ENCODE results near the gene CHD6.

Gene CHD6

GRCh38 chr20:41356951-41357350, 261.2 kb downstream of the CHD6 start:
- Histone ChIP-seq H3K9me3 (ENCODE audit: insufficient read depth, low read length) (no peaks in the 10 kb centered on the region), H3K36me3 (ENCODE audit: insufficient read depth, insufficient read length, low read length) (peaks cover 75% of the 10 kb centered on the region), H3K27me3 (ENCODE audit: insufficient read depth, insufficient read length) (no peaks in the 10 kb centered on the region), H3K9ac (ENCODE audit: insufficient read length, low read depth) (no peak overlapping the region), H3K4me3 (ENCODE audit: insufficient read length, low read depth) (no peak overlapping the region), H3K4me1 (ENCODE audit: insufficient read depth, insufficient read length) (no peaks in the 10 kb centered on the region)
- no peak for DNase-seq (ENCODE audit: low read depth, low spot score)
- no peak for TF ChIP-seq YY1 (IDR thresholded peaks at IDR 0.05; ENCODE audit: insufficient read depth, insufficient read length)
- no peak for TF ChIP-seq ZNF274 (IDR thresholded peaks at IDR 0.05; ENCODE audit: low read depth, low read length)
- TF ChIP-seq SUZ12 (IDR thresholded peaks at IDR 0.05; ENCODE audit: extremely low read depth, insufficient read depth, insufficient read length), result no peak

- TF ChIP-seq YY1 (IDR thresholded peaks at IDR 0.05; ENCODE audit: insufficient read depth, insufficient read length) (no peak), ZNF274 (IDR thresholded peaks at IDR 0.05; ENCODE audit: low read depth, low read length) (no peak), SUZ12 (IDR thresholded peaks at IDR 0.05; ENCODE audit: extremely low read depth, insufficient read depth, insufficient read length) (no peak)
- Histone ChIP-seq H3K27me3 (ENCODE audit: insufficient read depth, insufficient read length) (no peaks in the 10 kb centered on the region), H3K9ac (ENCODE audit: insufficient read length, low read depth) (no peak overlapping the region), H3K4me1 (ENCODE audit: insufficient read depth, insufficient read length) (no peaks in the 10 kb centered on the region), H3K36me3 (ENCODE audit: insufficient read depth, insufficient read length, low read length) (peaks cover 70% of the 10 kb centered on the region), H3K9me3 (ENCODE audit: insufficient read depth, low read length) (no peaks in the 10 kb centered on the region), H3K4me3 (ENCODE audit: insufficient read length, low read depth) (no peak overlapping the region)
- no peak for DNase-seq (ENCODE audit: low read depth, low spot score)
Measured at GRCh38 chr20:41355598-41356203, 262.5 kb downstream of the CHD6 start.

GRCh38 chr20:41355192-41355591, 263.0 kb downstream of the CHD6 start:
- Histone ChIP-seq H3K4me1 (ENCODE audit: insufficient read depth, insufficient read length) (no peaks in the 10 kb centered on the region), H3K36me3 (ENCODE audit: insufficient read depth, insufficient read length, low read length) (peaks cover 73% of the 10 kb centered on the region), H3K9ac (ENCODE audit: insufficient read length, low read depth) (no peak overlapping the region), H3K4me3 (ENCODE audit: insufficient read length, low read depth) (no peak overlapping the region), H3K9me3 (ENCODE audit: insufficient read depth, low read length) (no peaks in the 10 kb centered on the region), H3K27me3 (ENCODE audit: insufficient read depth, insufficient read length) (no peaks in the 10 kb centered on the region)
- DNase-seq (ENCODE audit: low read depth, low spot score), result no peak
- TF ChIP-seq SUZ12 (IDR thresholded peaks at IDR 0.05; ENCODE audit: extremely low read depth, insufficient read depth, insufficient read length) (no peak), ZNF274 (IDR thresholded peaks at IDR 0.05; ENCODE audit: low read depth, low read length) (no peak), YY1 (IDR thresholded peaks at IDR 0.05; ENCODE audit: insufficient read depth, insufficient read length) (no peak)

- TF ChIP-seq ZNF274 (IDR thresholded peaks at IDR 0.05; ENCODE audit: low read depth, low read length) (no peak), SUZ12 (IDR thresholded peaks at IDR 0.05; ENCODE audit: extremely low read depth, insufficient read depth, insufficient read length) (no peak), YY1 (IDR thresholded peaks at IDR 0.05; ENCODE audit: insufficient read depth, insufficient read length) (no peak)
- Histone ChIP-seq H3K4me1 (ENCODE audit: insufficient read depth, insufficient read length) (no peaks in the 10 kb centered on the region), H3K36me3 (ENCODE audit: insufficient read depth, insufficient read length, low read length) (peaks cover 72% of the 10 kb centered on the region), H3K9me3 (ENCODE audit: insufficient read depth, low read length) (no peaks in the 10 kb centered on the region), H3K27me3 (ENCODE audit: insufficient read depth, insufficient read length) (no peaks in the 10 kb centered on the region), H3K9ac (ENCODE audit: insufficient read length, low read depth) (no peak overlapping the region), H3K4me3 (ENCODE audit: insufficient read length, low read depth) (no peak overlapping the region)
- DNase-seq (ENCODE audit: low read depth, low spot score), result no peak
Measured at GRCh38 chr20:41353530-41353929, 264.6 kb downstream of the CHD6 start.

DNA sequence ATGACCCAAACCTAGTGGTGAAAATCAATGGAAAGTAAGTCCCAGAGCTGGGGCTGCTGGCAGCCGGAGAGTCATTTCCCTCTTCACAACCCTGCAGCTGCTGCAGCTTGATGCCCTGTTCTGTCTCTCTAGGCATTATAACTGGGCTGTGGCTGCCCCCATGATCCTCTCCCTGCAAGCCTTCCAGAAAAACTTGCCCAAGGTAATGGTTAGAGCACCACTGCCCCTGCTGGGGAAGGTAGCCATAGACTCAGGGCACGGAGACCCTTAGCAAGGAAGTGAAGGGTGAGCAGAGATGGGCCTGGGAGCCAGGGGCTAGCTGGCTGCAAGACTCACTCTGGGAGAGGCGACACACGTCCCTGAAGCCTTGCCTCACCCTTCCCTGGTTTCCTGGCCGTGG, 265.5 kb downstream of the CHD6 start:
- TF ChIP-seq YY1 (IDR thresholded peaks at IDR 0.05; ENCODE audit: insufficient read depth, insufficient read length), result no peak
- TF ChIP-seq ZNF274 (IDR thresholded peaks at IDR 0.05; ENCODE audit: low read depth, low read length), result no peak
- no peak for TF ChIP-seq SUZ12 (IDR thresholded peaks at IDR 0.05; ENCODE audit: extremely low read depth, insufficient read depth, insufficient read length)
- Histone ChIP-seq H3K36me3 (ENCODE audit: insufficient read depth, insufficient read length, low read length) (peaks cover 71% of the 10 kb centered on the region), H3K9me3 (ENCODE audit: insufficient read depth, low read length) (no peaks in the 10 kb centered on the region), H3K4me1 (ENCODE audit: insufficient read depth, insufficient read length) (no peaks in the 10 kb centered on the region), H3K4me3 (ENCODE audit: insufficient read length, low read depth) (no peak overlapping the region), H3K27me3 (ENCODE audit: insufficient read depth, insufficient read length) (no peaks in the 10 kb centered on the region), H3K9ac (ENCODE audit: insufficient read length, low read depth) (no peak overlapping the region)
- DNase-seq (ENCODE audit: low read depth, low spot score), result no peak

- Histone ChIP-seq H3K4me3 (ENCODE audit: insufficient read length, low read depth) (no peak overlapping the region), H3K4me1 (ENCODE audit: insufficient read depth, insufficient read length) (peaks cover 4% of the 10 kb centered on the region), H3K27me3 (ENCODE audit: insufficient read depth, insufficient read length) (no peaks in the 10 kb centered on the region), H3K9ac (ENCODE audit: insufficient read length, low read depth) (no peak overlapping the region), H3K9me3 (ENCODE audit: insufficient read depth, low read length) (no peaks in the 10 kb centered on the region), H3K36me3 (ENCODE audit: insufficient read depth, insufficient read length, low read length) (peaks cover 67% of the 10 kb centered on the region)
- DNase-seq (ENCODE audit: low read depth, low spot score), result no peak
- TF ChIP-seq ZNF274 (IDR thresholded peaks at IDR 0.05; ENCODE audit: low read depth, low read length), result no peak
- TF ChIP-seq SUZ12 (IDR thresholded peaks at IDR 0.05; ENCODE audit: extremely low read depth, insufficient read depth, insufficient read length), result no peak
- TF ChIP-seq YY1 (IDR thresholded peaks at IDR 0.05; ENCODE audit: insufficient read depth, insufficient read length), result no peak
Measured at GRCh38 chr20:41352106-41352505, 266.1 kb downstream of the CHD6 start.

Measured in NT2/D1 (cell line).